ENCODE measurements around the gene NSMF. TPM values are rescaled to one million over a fixed set of nuclear protein-coding genes. Genes with fewer than 3 reads are reported as not detected.

NSMF gene
- total and polyA plus RNA-seq, 2 of the 4 experiments (the other 2 are of a cell fraction) = 7.7 to 40.9 TPM

- dilution Hi-C loops (cut with HindIII; ENCODE audit: low sequenced_read_pairs, unreplicated experiment) = no loop called here
- Histone ChIP-seq H2BK5ac (ENCODE audit: low read depth, low read length, poor library complexity, severe bottlenecking) (no peak overlapping the region), H3K9me3 (ENCODE audit: control insufficient read depth, insufficient read depth, low read length) (no peaks in the 10 kb centered on the region), H4K8ac (ENCODE audit: low read depth in 2 of 2, low read length in 2 of 2) (no peak overlapping the region), H4K20me1 (ENCODE audit: insufficient read depth, low read length) (no peaks in the 10 kb centered on the region), H3K23ac (ENCODE audit: low read depth, low read length) (no peak overlapping the region), H2BK20ac (ENCODE audit: low read depth, low read length) (no peak overlapping the region), H3K4me1 (ENCODE audit: control insufficient read depth, insufficient read depth, low read length) (peaks cover 14% of the 10 kb centered on the region), H3K56ac (ENCODE audit: extremely low read depth, insufficient read depth, low read length) (no peak overlapping the region), H3K36me3 (ENCODE audit: control insufficient read depth, insufficient read depth, low read length) (no peaks in the 10 kb centered on the region), H2BK120ac (ENCODE audit: low read depth, low read length) (no peak overlapping the region), H3K4ac (ENCODE audit: low read depth, low read length) (no peak overlapping the region), H2AK5ac (ENCODE audit: low read depth, low read length) (peak overlapping the region; percentile 25; the same call in 1 of the 2 replicates), H3K4me3 (ENCODE audit: insufficient read depth, low read depth, low read length) (no peak overlapping the region), H3K9me1 (ENCODE audit: insufficient read depth, low read length) (no peaks in the 10 kb centered on the region; the same call in 1 of the 2 replicates), H3K4me2 (ENCODE audit: low read depth, low read length) (no peak overlapping the region), H2AFZ (replicated peaks; ENCODE audit: low read length, poor library complexity) (peak overlapping the region; percentile 33), H3K9ac (ENCODE audit: low read depth, low read length) (no peak overlapping the region), H4K5ac (ENCODE audit: low read depth, low read length) (no peak overlapping the region), H2BK15ac (ENCODE audit: low read depth, low read length) (no peak overlapping the region), H3K14ac (replicated peaks; ENCODE audit: low read depth, low read length) (no peak overlapping the region), H2AK9ac (replicated peaks; ENCODE audit: low read depth, low read length, poor library complexity) (peak overlapping the region; percentile 92), H4K91ac (ENCODE audit: insufficient read depth, low read depth, low read length) (no peak overlapping the region), H3K79me1 (ENCODE audit: low read depth in 1 of 2, low read length in 2 of 2) (peaks cover 0 to 9% of the 10 kb centered on the region in 2 experiments; a peak in 2 of 4 replicates), H3K18ac (ENCODE audit: low read depth, low read length) (no peak overlapping the region), H3K27me3 (ENCODE audit: control insufficient read depth, insufficient read depth, low read length) (no peaks in the 10 kb centered on the region), H3K27ac (ENCODE audit: insufficient read depth, low read length) (no peak overlapping the region)
- 94% methylated on average over 6 of the region's 20 CpGs; no CpG with 5 or more reads in 1 of the 2 experiments for WGBS, 2 experiments (ENCODE audit: extremely low coverage in 2 of 2, insufficient read length in 1 of 2)
- intact Hi-C loops (cut with micrococcal nuclease) = loop anchor here (2.0 kb wide), 1 partner anchor 105 kb away; no protein-coding TSS in a partner anchor
- DNase-seq (no peak), ATAC-seq (ENCODE audit: low read depth) (no peak)
- BruUV-seq (replicated peaks) = no TSS peak
- POLR2A ChIA-PET (ENCODE audit: unreplicated experiment) = no interaction called here
- CTCF ChIA-PET = interaction anchor here (0.7 kb wide), 1 partner anchor 114 kb away, joined by 5 read pairs; no protein-coding TSS in a partner anchor
- in situ Hi-C loops (cut with MboI; ENCODE audit: low sequenced_read_pairs) = no loop called here
- TF ChIP-seq USF2 (IDR thresholded peaks at IDR 0.05; ENCODE audit: low read depth, low read length) = no peak
- TF ChIP-seq CHD1 (IDR thresholded peaks at IDR 0.05; ENCODE audit: low read depth, low read length) = no peak
- TF ChIP-seq MAZ (IDR thresholded peaks at IDR 0.05; ENCODE audit: borderline replicate concordance, low read depth, low read length) = no peak
- TF ChIP-seq MAFK (IDR thresholded peaks at IDR 0.05; ENCODE audit: low read depth, low read length) = no peak
- TF ChIP-seq RCOR1 (IDR thresholded peaks at IDR 0.05; ENCODE audit: insufficient replicate concordance, low read length) = no peak
- no peak for TF ChIP-seq NFE2L2 (IDR thresholded peaks at IDR 0.05; ENCODE audit: low read depth, low read length)
- TF ChIP-seq ELK1 (IDR thresholded peaks at IDR 0.05; ENCODE audit: borderline replicate concordance, low read depth, low read length) = no peak
- TF ChIP-seq MXI1 (IDR thresholded peaks at IDR 0.05; ENCODE audit: borderline replicate concordance, low read depth, low read length) = no peak
- TF ChIP-seq RFX5 (IDR thresholded peaks at IDR 0.05; ENCODE audit: low read depth, low read length) = no peak
- no peak for TF ChIP-seq CTCF (conservative IDR thresholded peaks at IDR 0.05; ENCODE audit: low read depth, low read length)
- TF ChIP-seq SMC3 (IDR thresholded peaks at IDR 0.05; ENCODE audit: low read depth, low read length) = no peak
- TF ChIP-seq RAD21 (IDR thresholded peaks at IDR 0.05; ENCODE audit: low read length) = no peak
- TF ChIP-seq BHLHE40 (IDR thresholded peaks at IDR 0.05; ENCODE audit: low read depth, low read length) = no peak
- no peak for TF ChIP-seq FOS (IDR thresholded peaks at IDR 0.05; ENCODE audit: low read depth, low read length)
- no peak for TF ChIP-seq POLR2A (IDR thresholded peaks at IDR 0.05; ENCODE audit: low read depth, low read length)
These were observed 52.9 kb downstream of the NSMF start for GRCh38 chr9:137406085-137406760.

All from IMR-90 (cell line).